PC-9 (cell line): ENCODE data around the gene UQCR11.
"Not testable (repeated sequence)": the region's sequence is repeated elsewhere in the genome, so short reads cannot be mapped to it uniquely, and the experiment has no call there.

Experiments used
- CTCF ChIP-seq: fragments of 200-600 bp; sonication (generic); conservative IDR thresholded peaks from 2 replicates; pipeline ENCODE4 v1.6.1; 2017; ENCODE audit warnings: mixed run types, antibody characterized with exemption, mild to moderate bottlenecking, moderate library complexity
- EZH2 ChIP-seq: fragments of 200-600 bp; sonication (generic); IDR thresholded peaks from 2 replicates; pipeline ENCODE4 v1.8.0; 2017; ENCODE audit warnings: antibody characterized with exemption, low read depth

GRCh38 chr19:1640893-1641448, 35.7 kb upstream of the UQCR11 start:
- not testable (repeated sequence) for TF ChIP-seq CTCF, EZH2
